GM12878 (cell line): ENCODE measurements around the gene TMED5. TPM values are rescaled to one million over a fixed set of nuclear protein-coding genes. Genes with fewer than 3 reads are reported as not detected.

Source experiments
- ATAC-seq: fragments of 200-7000 bp; cut with Tn5 transposase; 3 replicates; pipeline ENCODE4 v1.9.1; 2020; ENCODE audit warnings: mild to moderate bottlenecking, moderate library complexity
- BruUV-seq: library from RNA; stranded (reverse); fragments of 400-500 nt; replicated peaks from 2 replicates; lab custom pipeline; 2021; lab: Mats Ljungman, UMichigan
- CTCF ChIA-PET: fragments of 300-600 bp; sonication (Branson Sonifier 250); formaldehyde crosslinking; extraction: SDS; loops from one replicate; lab custom pipeline; 2021; ENCODE audit warnings: inconsistent platforms; lab: Yijun Ruan, JAX
- POLR2A ChIA-PET: fragments of 350-600 bp; formaldehyde crosslinking; extraction: SDS; loops from one replicate; lab custom pipeline; 2021; ENCODE audit warnings: inconsistent platforms; lab: Charles Lee
- RAD21 ChIA-PET: fragments of 300-600 bp; sonication (Branson Sonifier 250); formaldehyde crosslinking; loops from one replicate; lab custom pipeline; 2023; ENCODE audit warnings: antibody characterized with exemption; ENCODE audit not compliant: unreplicated experiment; lab: Charles Lee
- SMC1A ChIA-PET: fragments of 300-600 bp; sonication (Branson Sonifier 250); formaldehyde crosslinking; loops from one replicate; lab custom pipeline; 2023; ENCODE audit not compliant: unreplicated experiment, uncharacterized antibody; lab: Charles Lee
- DNase-seq: peaks from one replicate; pipeline ENCODE4 v3.0.0-alpha.2; 2011; ENCODE audit warnings: low read depth, low spot score
- FAIRE-seq: peaks from 3 replicates; lab custom pipeline; 2011; peaks lifted over from hg19 to GRCh38; lab: Jason Lieb, UNC
- H2AFZ ChIP-seq: 2 replicates; pipeline ENCODE4 v1.6.0; 2011; ENCODE audit warnings: low read depth, low read length, control low read depth; ENCODE audit not compliant: control insufficient read depth
- H3K27ac ChIP-seq: 2 replicates; pipeline ENCODE4 v1.5.1; 2011; ENCODE audit warnings: control low read depth; ENCODE audit not compliant: control insufficient read depth, insufficient read depth
- H3K27me3 ChIP-seq, 2 experiments: replicated peaks in 1 of 2; 2 replicates each; pipeline versions ENCODE4 v1.6.0 to v1.6.1; 2011; ENCODE audit warnings: low read length in 1 of 2; ENCODE audit not compliant: control insufficient read depth in 2 of 2, insufficient read depth in 2 of 2
- H3K36me3 ChIP-seq, 2 experiments: 2 replicates each; pipeline ENCODE4 v1.5.1; 2011; ENCODE audit warnings: low read length in 1 of 2; ENCODE audit not compliant: control insufficient read depth in 2 of 2, insufficient read depth in 2 of 2
- H3K4me1 ChIP-seq: 2 replicates; pipeline ENCODE4 v1.6.1; 2011; ENCODE audit warnings: mild to moderate bottlenecking, low read length, moderate library complexity, mixed read lengths; ENCODE audit not compliant: control insufficient read depth, insufficient read depth
- H3K4me2 ChIP-seq: 2 replicates; pipeline ENCODE4 v1.6.0; 2011; ENCODE audit warnings: control low read depth; ENCODE audit not compliant: control insufficient read depth, insufficient read depth
- H3K4me3 ChIP-seq: fragments of 200-600 bp; sonication (generic); 2 replicates; pipeline ENCODE4 v1.5.1; 2016
- H3K79me2 ChIP-seq: 2 replicates; pipeline ENCODE4 v1.6.0; 2011; ENCODE audit warnings: low read length; ENCODE audit not compliant: control insufficient read depth, insufficient read depth
- H3K9ac ChIP-seq: 2 replicates; pipeline ENCODE4 v1.8.0; 2011; ENCODE audit warnings: low read length, control low read depth, mixed read lengths; ENCODE audit not compliant: control insufficient read depth, insufficient read depth
- H3K9me3 ChIP-seq: replicated peaks from 3 replicates; pipeline ENCODE4 v1.5.1; 2011; ENCODE audit warnings: mild to moderate bottlenecking, low read length; ENCODE audit not compliant: control insufficient read depth, insufficient read depth
- H4K20me1 ChIP-seq: 2 replicates; pipeline ENCODE4 v1.6.0; 2011; ENCODE audit not compliant: control insufficient read depth, insufficient read depth
- EZH2 ChIP-seq: IDR thresholded peaks from 2 replicates; pipeline ENCODE4 v1.6.1; 2012; ENCODE audit warnings: low read depth, mild to moderate bottlenecking, control low read depth, inconsistent platforms, low read length, borderline replicate concordance; ENCODE audit not compliant: control insufficient read depth
- HCFC1 ChIP-seq: fragments of 150-350 bp; IDR thresholded peaks from 2 replicates; pipeline ENCODE4 v1.6.1; 2014; ENCODE audit warnings: low read length
- JUNB ChIP-seq: IDR thresholded peaks from 2 replicates; pipeline ENCODE4 v1.6.1; 2016; ENCODE audit warnings: antibody characterized with exemption, mild to moderate bottlenecking
- JUND ChIP-seq: IDR thresholded peaks from 2 replicates; pipeline ENCODE4 v1.6.1; 2012; ENCODE audit warnings: low read depth, mild to moderate bottlenecking, low read length, improper control_type of control experiment, moderate library complexity
- KDM1A ChIP-seq: fragments of 200-600 bp; sonication (generic); IDR thresholded peaks from 2 replicates; pipeline ENCODE4 v1.6.1; 2016; ENCODE audit warnings: borderline replicate concordance
- NKRF ChIP-seq: fragments of 450-650 bp; conservative IDR thresholded peaks from 2 replicates; pipeline ENCODE4 v1.6.1; 2017; ENCODE audit warnings: mild to moderate bottlenecking, moderate library complexity
- POLR2A ChIP-seq: IDR thresholded peaks from 2 replicates; pipeline ENCODE4 v1.6.1; 2011; ENCODE audit warnings: low read depth, mild to moderate bottlenecking, low read length
- SMC3 ChIP-seq: IDR thresholded peaks from 2 replicates; pipeline ENCODE4 v1.6.1; 2011; ENCODE audit warnings: low read length, improper control_type of control experiment, borderline replicate concordance
- SP1 ChIP-seq: IDR thresholded peaks from one replicate; pipeline ENCODE4 v1.6.1; 2011; ENCODE audit warnings: low read depth, low read length
- SREBF1 ChIP-seq: IDR thresholded peaks from 2 replicates; pipeline ENCODE4 v1.6.1; 2012; ENCODE audit warnings: mild to moderate bottlenecking, low read length
- TCF12 ChIP-seq: IDR thresholded peaks from 2 replicates; pipeline ENCODE4 v1.6.1; 2011; ENCODE audit warnings: low read depth, mild to moderate bottlenecking, low read length
- USF1 ChIP-seq: IDR thresholded peaks from 2 replicates; pipeline ENCODE4 v1.6.1; 2011; ENCODE audit warnings: borderline replicate concordance, low read depth, mild to moderate bottlenecking, moderate library complexity, mixed read lengths, low read length; ENCODE audit not compliant: insufficient read depth; ENCODE audit errors: extremely low read length
- ZNF274 ChIP-seq: IDR thresholded peaks from one replicate; pipeline ENCODE4 v1.8.0; 2011; ENCODE audit not compliant: insufficient read length, insufficient read depth
- WGBS: methylation state at CpG from one replicate; pipeline ENCODE4 v1.1.6; 2016; ENCODE audit warnings: low lambda C conversion rate; ENCODE audit not compliant: insufficient replicate concordance, insufficient coverage; ENCODE audit errors: missing lambda C conversion rate; 5-methylcytosine and 5-hydroxymethylcytosine counted together
- in situ Hi-C: fragments of 300-500 bp; cut with MboI; formaldehyde crosslinking; loops from 9 replicates; pipeline ENCODE4 v1.14.3; 2018; ENCODE audit warnings: mixed read lengths
- intact Hi-C: fragments of 100-400 bp; cut with micrococcal nuclease; formaldehyde crosslinking; loops from one replicate; pipeline ENCODE4 v1.14.2; 2022; ENCODE audit not compliant: unreplicated experiment
- polyA plus RNA-seq, 11 experiments: library from polyadenylated mRNA; depleted of rRNA in 4 of 11; unstranded in 6 of 11; stranded (reverse) in 5 of 11; fragments of >200 nt; fragmentation: Nextera tagmentation in 4 of 11; fragmentation: Illumina TruSeq in 1 of 11; extraction: Ambion mirVana in 4 of 11; extraction: Trizol in 1 of 11; gene quantifications; 1 replicate in 1 of 11; 2 replicates in 10 of 11; pipeline versions ENCODE4 v1.2.1 to v1.2.3, GENCODE V29; 2011 to 2016; ENCODE audit warnings: inconsistent platforms in 2 of 11, missing spikeins in 2 of 11, low read depth in 1 of 11
- total RNA-seq, 4 experiments: library from RNA; depleted of rRNA in 3 of 4; stranded (reverse); fragments of >200 nt in 3 of 4; fragmentation: Illumina TruSeq in 1 of 4; extraction: Trizol in 1 of 4; gene quantifications; 2 replicates each; pipeline versions ENCODE4 v1.2.1 to v1.2.3, GENCODE V29; 2013 to 2021
- TF ChIP-seq, protein P1 (sequence below): fragments of 450-650 bp; IDR thresholded peaks from 2 replicates; pipeline ENCODE4 v1.6.1; 2016; ENCODE audit warnings: mild to moderate bottlenecking
- TF ChIP-seq, protein P2 (sequence below): IDR thresholded peaks from 2 replicates; pipeline ENCODE4 v1.6.1; 2012; ENCODE audit warnings: low read depth, low read length, improper control_type of control experiment
- TF ChIP-seq, protein P3 (sequence below): fragments of 450-650 bp; IDR thresholded peaks from 2 replicates; pipeline ENCODE4 v1.6.1; 2017; ENCODE audit warnings: borderline replicate concordance

Gene TMED5
- total and polyA plus RNA-seq, 10 of the 15 experiments (the other 5 are each of a cell fraction or from before 2014, with no cell fraction given), result 18.5 to 80.6 (median 54.0) TPM

GRCh38 chr1:93194231-93194990 lies 14.2 kb upstream of the TMED5 start:
- Histone ChIP-seq H3K9ac (no peak overlapping the region), H3K4me2 (no peak overlapping the region), H3K36me3 (peaks cover 5 to 7% of the 10 kb centered on the region in 2 experiments; a peak in 3 of 4 replicates), H3K79me2 (no peaks in the 10 kb centered on the region), H3K4me3 (no peak overlapping the region), H3K9me3 (no peaks in the 10 kb centered on the region), H4K20me1 (no peaks in the 10 kb centered on the region), H3K27ac (no peak overlapping the region), H2AFZ (no peak overlapping the region), H3K27me3 (no peaks in the 10 kb centered on the region), H3K4me1 (no peaks in the 10 kb centered on the region)
- intact Hi-C loops, result no loop called here
- 66% methylated on average over 4 of the region's 4 CpGs for WGBS
- in situ Hi-C loops, result no loop called here
- ChIA-PET RAD21 (interaction anchor here (1.1 kb wide), 1 partner anchor 13 kb away, joined by 3 read pairs; no protein-coding TSS in a partner anchor), SMC1A (interaction anchor here (1.2 to 1.5 kb wide), 2 partner anchors 11 to 21 kb away, joined by 3 to 4 read pairs; no protein-coding TSS in a partner anchor), CTCF (interaction anchor here (1.0 kb wide), 1 partner anchor 232 kb away, joined by 3 read pairs; no protein-coding TSS in a partner anchor), POLR2A (interaction anchor here (0.5 to 0.6 kb wide), 2 partner anchors 14 to 86 kb away, joined by 3 to 5 read pairs; no protein-coding TSS in a partner anchor)
- DNase-seq (no peak), ATAC-seq (no peak), FAIRE-seq (no peak)
- BruUV-seq, result no TSS peak
- TF ChIP-seq POLR2A (no peak), KDM1A (no peak), SMC3 (no peak), EZH2 (no peak), TCF12 (no peak), HCFC1 (no peak), USF1 (no peak), SREBF1 (no peak), NKRF (no peak), SP1 (no peak), JUND (no peak), JUNB (no peak), ZNF274 (no peak)
- TF ChIP-seq, protein P1, sequence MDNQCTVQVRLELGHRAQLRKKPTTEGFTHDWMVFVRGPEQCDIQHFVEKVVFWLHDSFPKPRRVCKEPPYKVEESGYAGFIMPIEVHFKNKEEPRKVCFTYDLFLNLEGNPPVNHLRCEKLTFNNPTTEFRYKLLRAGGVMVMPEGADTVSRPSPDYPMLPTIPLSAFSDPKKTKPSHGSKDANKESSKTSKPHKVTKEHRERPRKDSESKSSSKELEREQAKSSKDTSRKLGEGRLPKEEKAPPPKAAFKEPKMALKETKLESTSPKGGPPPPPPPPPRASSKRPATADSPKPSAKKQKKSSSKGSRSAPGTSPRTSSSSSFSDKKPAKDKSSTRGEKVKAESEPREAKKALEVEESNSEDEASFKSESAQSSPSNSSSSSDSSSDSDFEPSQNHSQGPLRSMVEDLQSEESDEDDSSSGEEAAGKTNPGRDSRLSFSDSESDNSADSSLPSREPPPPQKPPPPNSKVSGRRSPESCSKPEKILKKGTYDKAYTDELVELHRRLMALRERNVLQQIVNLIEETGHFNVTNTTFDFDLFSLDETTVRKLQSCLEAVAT, result no peak
- TF ChIP-seq, protein P2, sequence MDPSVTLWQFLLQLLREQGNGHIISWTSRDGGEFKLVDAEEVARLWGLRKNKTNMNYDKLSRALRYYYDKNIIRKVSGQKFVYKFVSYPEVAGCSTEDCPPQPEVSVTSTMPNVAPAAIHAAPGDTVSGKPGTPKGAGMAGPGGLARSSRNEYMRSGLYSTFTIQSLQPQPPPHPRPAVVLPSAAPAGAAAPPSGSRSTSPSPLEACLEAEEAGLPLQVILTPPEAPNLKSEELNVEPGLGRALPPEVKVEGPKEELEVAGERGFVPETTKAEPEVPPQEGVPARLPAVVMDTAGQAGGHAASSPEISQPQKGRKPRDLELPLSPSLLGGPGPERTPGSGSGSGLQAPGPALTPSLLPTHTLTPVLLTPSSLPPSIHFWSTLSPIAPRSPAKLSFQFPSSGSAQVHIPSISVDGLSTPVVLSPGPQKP, result no peak
- TF ChIP-seq, protein P3, sequence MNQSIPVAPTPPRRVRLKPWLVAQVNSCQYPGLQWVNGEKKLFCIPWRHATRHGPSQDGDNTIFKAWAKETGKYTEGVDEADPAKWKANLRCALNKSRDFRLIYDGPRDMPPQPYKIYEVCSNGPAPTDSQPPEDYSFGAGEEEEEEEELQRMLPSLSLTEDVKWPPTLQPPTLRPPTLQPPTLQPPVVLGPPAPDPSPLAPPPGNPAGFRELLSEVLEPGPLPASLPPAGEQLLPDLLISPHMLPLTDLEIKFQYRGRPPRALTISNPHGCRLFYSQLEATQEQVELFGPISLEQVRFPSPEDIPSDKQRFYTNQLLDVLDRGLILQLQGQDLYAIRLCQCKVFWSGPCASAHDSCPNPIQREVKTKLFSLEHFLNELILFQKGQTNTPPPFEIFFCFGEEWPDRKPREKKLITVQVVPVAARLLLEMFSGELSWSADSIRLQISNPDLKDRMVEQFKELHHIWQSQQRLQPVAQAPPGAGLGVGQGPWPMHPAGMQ, result no peak
